GM18519 (cell line): Measurements from ENCODE around the gene PKHD1.

ENCODE experiments used
- ATAC-seq: cut with Tn5 transposase; IDR thresholded peaks from one replicate; pipeline ENCODE4 v1.9.1; 2021; ENCODE audit warnings: mild to moderate bottlenecking, moderate library complexity; ENCODE audit not compliant: unreplicated experiment, low FRiP score

PKHD1 gene

GRCh38 chr6:51648236-51648635 is 439.2 kb downstream of the PKHD1 start:
- no peak for ATAC-seq

GRCh38 chr6:51644426-51644825 is 443.0 kb downstream of the PKHD1 start:
- ATAC-seq: no peak

GRCh38 chr6:51640021-51640420 is 447.4 kb downstream of the PKHD1 start:
- ATAC-seq: no peak

- ATAC-seq: no peak
Observed at GRCh38 chr6:51633424-51633823, 454.0 kb downstream of the PKHD1 start.

GRCh38 chr6:51630011-51630410 is 457.4 kb downstream of the PKHD1 start:
- ATAC-seq: no peak

- ATAC-seq: no peak
Observed at GRCh38 chr6:51626391-51626790, 461.0 kb downstream of the PKHD1 start.

- no peak for ATAC-seq
Observed at GRCh38 chr6:51625566-51625965, 461.8 kb downstream of the PKHD1 start.

GRCh38 chr6:51620971-51621370 is 466.4 kb downstream of the PKHD1 start:
- ATAC-seq: no peak

GRCh38 chr6:51619042-51619799 is 468.2 kb downstream of the PKHD1 start:
- ATAC-seq: no peak

- ATAC-seq: peak; percentile 66
Observed at GRCh38 chr6:51618563-51618962, 468.9 kb downstream of the PKHD1 start.

- ATAC-seq: no peak
Observed at GRCh38 chr6:51617751-51618150, 469.7 kb downstream of the PKHD1 start.

GRCh38 chr6:51616243-51616642 is 471.2 kb downstream of the PKHD1 start:
- ATAC-seq: no peak

- ATAC-seq: no peak
Observed at GRCh38 chr6:51614725-51615124, 472.7 kb downstream of the PKHD1 start.

GRCh38 chr6:51613558-51613957 is 473.9 kb downstream of the PKHD1 start:
- no peak for ATAC-seq

GRCh38 chr6:51608932-51609331 is 478.5 kb downstream of the PKHD1 start:
- no peak for ATAC-seq

- no peak for ATAC-seq
Observed at GRCh38 chr6:51608383-51608782, 479.0 kb downstream of the PKHD1 start.

- no peak for ATAC-seq
Observed at GRCh38 chr6:51600514-51600913, 486.9 kb downstream of the PKHD1 start.

- no peak for ATAC-seq
Observed at GRCh38 chr6:51598171-51598570, 489.2 kb downstream of the PKHD1 start.

- ATAC-seq: no peak
Observed at GRCh38 chr6:51594981-51595380, 492.4 kb downstream of the PKHD1 start.

- ATAC-seq: peak; percentile 56
Observed at GRCh38 chr6:51585264-51585663, 502.1 kb downstream of the PKHD1 start.

- ATAC-seq: no peak
Observed at GRCh38 chr6:51584163-51584562, 503.2 kb downstream of the PKHD1 start.

GRCh38 chr6:51578994-51579393 is 508.4 kb downstream of the PKHD1 start:
- no peak for ATAC-seq

GRCh38 chr6:51578362-51578761 is 509.1 kb downstream of the PKHD1 start:
- ATAC-seq: no peak
